RKO (cell line): ENCODE measurements around the gene OR51F1.
"Not testable (repeated sequence)": the region's sequence is repeated elsewhere in the genome, so short reads cannot be mapped to it uniquely, and the experiment has no call there.

Experiments used
- DNase-seq: peaks from one replicate; pipeline ENCODE4 v3.0.0-alpha.2; 2016; ENCODE audit warnings: low spot score

OR51F1 gene

GRCh38 chr11:4769838-4770237 lies at the start of gene OR51F1:
TSS of gene OR51F1 (minus strand) at chr11:4769938. CDS start at chr11:4769938, 0 bp downstream.
- DNase-seq: no peak

GRCh38 chr11:4809246-4809645 lies 39.5 kb upstream of the OR51F1 start:
- no peak for DNase-seq

- DNase-seq: no peak
These were observed 38.7 kb upstream of the OR51F1 start for GRCh38 chr11:4808476-4808875.

GRCh38 chr11:4804280-4804679 lies 34.5 kb upstream of the OR51F1 start, which contains the start of gene OR52R1:
TSS of gene OR52R1 (minus strand) at chr11:4804380. CDS start at chr11:4804380, 0 bp downstream.
- no peak for DNase-seq

GRCh38 chr11:4801316-4801715 lies 31.6 kb upstream of the OR51F1 start:
- not testable (repeated sequence) for DNase-seq

- no peak for DNase-seq
These were observed 28.9 kb upstream of the OR51F1 start for GRCh38 chr11:4798427-4799183.

GRCh38 chr11:4797206-4797605 lies 27.5 kb upstream of the OR51F1 start:
- DNase-seq: no peak

GRCh38 chr11:4782454-4782853 lies 12.7 kb upstream of the OR51F1 start:
- DNase-seq: no peak

- DNase-seq: no peak
These were observed 1.6 kb downstream of the OR51F1 start for GRCh38 chr11:4768094-4768493.

- DNase-seq: no peak
These were observed 3.2 kb downstream of the OR51F1 start for GRCh38 chr11:4766420-4767043.

- DNase-seq: no peak
These were observed 6.6 kb downstream of the OR51F1 start for GRCh38 chr11:4763096-4763495.

- DNase-seq: no peak
These were observed 18.5 kb downstream of the OR51F1 start for GRCh38 chr11:4751201-4751600.

- no peak for DNase-seq
These were observed 21.3 kb downstream of the OR51F1 start for GRCh38 chr11:4748438-4748837.

GRCh38 chr11:4740735-4741134 lies 29.0 kb downstream of the OR51F1 start:
- no peak for DNase-seq

- no peak for DNase-seq
These were observed 42.6 kb downstream of the OR51F1 start for GRCh38 chr11:4727171-4727570.

GRCh38 chr11:4722616-4723534 lies 46.9 kb downstream of the OR51F1 start:
- DNase-seq: not testable (repeated sequence)
